HCT116 (cell line): ENCODE results near the gene ARHGAP10. TPM values are rescaled to one million over a fixed set of nuclear protein-coding genes. Genes with fewer than 3 reads are reported as not detected.

ENCODE experiments used
- ATAC-seq: fragments of 200-7000 bp; cut with Tn5 transposase; 2 replicates; pipeline ENCODE4 v1.9.1; 2020; ENCODE audit warnings: mild to moderate bottlenecking, moderate library complexity
- BruUV-seq: library from RNA; stranded (reverse); fragments of 400-500 nt; replicated peaks from 2 replicates; lab custom pipeline; 2021; lab: Mats Ljungman, UMichigan
- CTCF ChIA-PET: fragments of 300-600 bp; sonication (Branson Sonifier 250); formaldehyde crosslinking; loops from one replicate; lab custom pipeline; 2021; ENCODE audit warnings: antibody characterized with exemption; lab: Charles Lee
- POLR2A ChIA-PET: fragments of 300-600, 350-600 bp; sonication (Branson Sonifier 250); formaldehyde crosslinking; loops from one replicate; lab custom pipeline; 2021; ENCODE audit warnings: antibody characterized with exemption; lab: Charles Lee
- RAD21 ChIA-PET, 2 experiments: fragments of 300-600 bp; sonication (Branson Sonifier 250); formaldehyde crosslinking; loops; one replicate each; lab custom pipeline; 2023; ENCODE audit warnings: low total read pairs in 2 of 2; ENCODE audit not compliant: uncharacterized antibody in 2 of 2, unreplicated experiment in 2 of 2, low non-redundant PET in 1 of 2; lab: Charles Lee
- DNase-seq: peaks from one replicate; pipeline ENCODE4 v3.0.0-alpha.2; 2010; ENCODE audit warnings: low read depth, low spot score
- H2AFZ ChIP-seq: fragments of 200-600 bp; shearing (Covaris generic), sonication (generic); 2 replicates; pipeline ENCODE4 v1.6.1; 2017; ENCODE audit warnings: low read depth, mixed run types, mixed read lengths, antibody characterized with exemption, low read length; ENCODE audit not compliant: poor library complexity, severe bottlenecking
- H3K27ac ChIP-seq: 2 replicates; pipeline ENCODE4 v1.5.1; 2012; ENCODE audit warnings: low read depth, low read length
- H3K27me3 ChIP-seq: fragments of 200-600 bp; sonication (generic); 2 replicates; pipeline ENCODE4 v1.6.1; 2016; ENCODE audit warnings: mixed run types, low read length, mixed read lengths; ENCODE audit not compliant: insufficient read depth
- H3K36me3 ChIP-seq, 2 experiments: fragments of 200-500 bp in 1 of 2; fragments of 200-600 bp in 1 of 2; sonication (Bioruptor generic) in 1 of 2; sonication (generic) in 1 of 2; 2 replicates each; pipeline versions ENCODE4 v1.5.1 to v1.6.1; 2014 to 2016; ENCODE audit warnings: low read length in 2 of 2, inconsistent platforms in 1 of 2, mixed read lengths in 1 of 2, mixed run types in 1 of 2; ENCODE audit not compliant: insufficient read depth in 2 of 2, control insufficient read depth in 1 of 2
- H3K4me1 ChIP-seq, 2 experiments: fragments of 200-600 bp in 1 of 2; sonication (generic) in 1 of 2; 2 replicates each; pipeline versions ENCODE4 v1.5.1 to v1.6.1; 2012 to 2017; ENCODE audit warnings: low read length in 2 of 2, inconsistent platforms in 1 of 2, mild to moderate bottlenecking in 1 of 2, mixed read lengths in 1 of 2, mixed run types in 1 of 2, moderate library complexity in 1 of 2; ENCODE audit not compliant: insufficient read depth in 2 of 2, control insufficient read depth in 1 of 2
- H3K4me2 ChIP-seq: fragments of 200-600 bp; sonication (generic); 2 replicates; pipeline ENCODE4 v1.6.1; 2017; ENCODE audit warnings: mixed run types, low read length, mixed read lengths
- H3K4me3 ChIP-seq, 2 experiments: fragments of 200-600 bp in 1 of 2; sonication (generic) in 1 of 2; replicated peaks in 1 of 2; 2 replicates each; pipeline ENCODE4 v1.5.1; 2011 to 2016; ENCODE audit warnings: low read length in 2 of 2, control low read depth in 1 of 2, low read depth in 1 of 2, mild to moderate bottlenecking in 1 of 2, mixed read lengths in 1 of 2, mixed run types in 1 of 2
- H3K79me2 ChIP-seq: fragments of 200-600 bp; sonication (generic); 2 replicates; pipeline ENCODE4 v1.6.1; 2017; ENCODE audit warnings: mild to moderate bottlenecking, mixed run types, low read length, moderate library complexity, mixed read lengths; ENCODE audit not compliant: insufficient read depth
- H3K9ac ChIP-seq: fragments of 200-600 bp; sonication (generic); 2 replicates; pipeline ENCODE4 v1.6.1; 2016; ENCODE audit warnings: low read length, mixed read lengths
- H3K9me2 ChIP-seq: fragments of 200-600 bp; sonication (generic), shearing (Covaris generic); 2 replicates; pipeline ENCODE4 v1.6.1; 2017; ENCODE audit warnings: mixed run types, mild to moderate bottlenecking, moderate library complexity; ENCODE audit not compliant: insufficient read depth
- H3K9me3 ChIP-seq, 2 experiments: fragments of 200-500 bp in 1 of 2; fragments of 200-600 bp in 1 of 2; sonication (Bioruptor generic) in 1 of 2; sonication (generic) in 1 of 2; 2 replicates each; pipeline ENCODE4 v1.6.1; 2014 to 2017; ENCODE audit warnings: low read length in 2 of 2, mixed read lengths in 2 of 2, inconsistent platforms in 1 of 2, low read depth in 1 of 2, mild to moderate bottlenecking in 1 of 2, mixed run types in 1 of 2, moderate library complexity in 1 of 2; ENCODE audit not compliant: control insufficient read depth in 1 of 2, insufficient read depth in 1 of 2
- H4K20me1 ChIP-seq: fragments of 200-600 bp; sonication (generic), shearing (Covaris generic); 2 replicates; pipeline ENCODE4 v1.6.1; 2017; ENCODE audit warnings: mixed run types, mild to moderate bottlenecking, moderate library complexity; ENCODE audit not compliant: insufficient read depth
- CEBPB ChIP-seq: IDR thresholded peaks from 2 replicates; pipeline ENCODE4 v1.6.1; 2012; ENCODE audit warnings: low read depth
- ELF1 ChIP-seq: IDR thresholded peaks from 2 replicates; pipeline ENCODE4 v1.6.1; 2012; ENCODE audit warnings: low read depth, borderline replicate concordance
- EZH2 ChIP-seq: fragments of 200-600 bp; sonication (generic); IDR thresholded peaks from 2 replicates; pipeline ENCODE4 v1.6.1; 2017; ENCODE audit warnings: antibody characterized with exemption, mixed run types
- EZH2phosphoT487 ChIP-seq: fragments of 200-600 bp; IDR thresholded peaks from 2 replicates; pipeline ENCODE4 v1.6.1; 2018; ENCODE audit warnings: antibody characterized with exemption, borderline replicate concordance
- FOSL1 ChIP-seq: IDR thresholded peaks from 2 replicates; pipeline ENCODE4 v1.6.1; 2012; ENCODE audit warnings: low read depth
- POLR2A ChIP-seq: IDR thresholded peaks from 2 replicates; pipeline ENCODE4 v1.7.0; 2011; ENCODE audit warnings: borderline replicate concordance; ENCODE audit not compliant: insufficient read depth, insufficient read length; ENCODE audit errors: extremely low read depth
- POLR2AphosphoS5 ChIP-seq: IDR thresholded peaks from 2 replicates; pipeline ENCODE4 v1.6.1; 2011; ENCODE audit warnings: mild to moderate bottlenecking, low read depth, low read length, moderate library complexity
- REST ChIP-seq: IDR thresholded peaks from 2 replicates; pipeline ENCODE4 v1.6.1; 2012; ENCODE audit warnings: low read depth
- SIN3A ChIP-seq: IDR thresholded peaks from 2 replicates; pipeline ENCODE4 v1.6.1; 2012; ENCODE audit warnings: low read depth
- SP1 ChIP-seq: IDR thresholded peaks from 2 replicates; pipeline ENCODE4 v1.6.1; 2012; ENCODE audit warnings: low read depth
- TCF7L2 ChIP-seq: IDR thresholded peaks from 2 replicates; pipeline ENCODE4 v1.7.0; 2011; ENCODE audit warnings: borderline replicate concordance, inconsistent platforms; ENCODE audit not compliant: insufficient read depth, insufficient read length; ENCODE audit errors: extremely low read depth
- YY1 ChIP-seq: IDR thresholded peaks from 2 replicates; pipeline ENCODE4 v1.6.1; 2011; ENCODE audit warnings: low read length, low read depth, moderate library complexity, mild to moderate bottlenecking; ENCODE audit not compliant: insufficient replicate concordance; ENCODE audit errors: extremely low read depth
- ZBTB33 ChIP-seq: IDR thresholded peaks from 2 replicates; pipeline ENCODE4 v1.6.1; 2011; ENCODE audit warnings: mild to moderate bottlenecking, low read length, moderate library complexity; ENCODE audit not compliant: insufficient replicate concordance; ENCODE audit errors: extremely low read depth
- ZNF274 ChIP-seq: fragments of 200-500 bp; sonication (Bioruptor generic); IDR thresholded peaks from 2 replicates; pipeline ENCODE4 v1.6.1; 2014; ENCODE audit warnings: mild to moderate bottlenecking, low read depth, low read length, inconsistent platforms
- intact Hi-C: fragments of 100-400 bp; cut with micrococcal nuclease; formaldehyde crosslinking; loops from 2 replicates; pipeline ENCODE4 v1.10.0; 2022
- total RNA-seq: library from RNA; stranded (reverse); gene quantifications from one replicate; pipeline ENCODE4 v1.2.1, GENCODE V29; 2021; ENCODE audit not compliant: unreplicated experiment
- TF ChIP-seq, protein P1 (sequence below), 3 experiments: fragments of 200-600 bp in 1 of 3; sonication (generic) in 1 of 3; IDR thresholded peaks in 2 of 3; conservative IDR thresholded peaks in 1 of 3; 2 replicates each; pipeline ENCODE4 v1.5.1; 2012 to 2017; ENCODE audit warnings: low read depth in 2 of 3, low read length in 2 of 3, antibody characterized with exemption in 1 of 3, borderline replicate concordance in 1 of 3, control low read depth in 1 of 3, mild to moderate bottlenecking in 1 of 3, mixed read lengths in 1 of 3, mixed run types in 1 of 3, moderate library complexity in 1 of 3; ENCODE audit not compliant: insufficient read depth in 1 of 3

The ARHGAP10 gene
- total RNA-seq, 1 experiment from 2014 or later: 24.7 TPM

- no peak for ATAC-seq
- Histone ChIP-seq H3K79me2 (no peaks in the 10 kb centered on the region), H4K20me1 (no peaks in the 10 kb centered on the region), H3K9ac (no peak overlapping the region)
- ChIA-PET CTCF (no interaction called here), POLR2A (no interaction called here)
- intact Hi-C loops: loop anchor here (10.0 kb wide), 2 partner anchors 1085 to 1335 kb away; no protein-coding TSS in a partner anchor
- TF ChIP-seq YY1: no peak
- TF ChIP-seq EZH2phosphoT487: no peak
- TF ChIP-seq POLR2A: no peak
- no peak for TF ChIP-seq ZNF274
- no peak for TF ChIP-seq ZBTB33
- no peak for TF ChIP-seq CEBPB
- TF ChIP-seq TCF7L2: no peak
- TF ChIP-seq EZH2: no peak
- TF ChIP-seq, protein P1, sequence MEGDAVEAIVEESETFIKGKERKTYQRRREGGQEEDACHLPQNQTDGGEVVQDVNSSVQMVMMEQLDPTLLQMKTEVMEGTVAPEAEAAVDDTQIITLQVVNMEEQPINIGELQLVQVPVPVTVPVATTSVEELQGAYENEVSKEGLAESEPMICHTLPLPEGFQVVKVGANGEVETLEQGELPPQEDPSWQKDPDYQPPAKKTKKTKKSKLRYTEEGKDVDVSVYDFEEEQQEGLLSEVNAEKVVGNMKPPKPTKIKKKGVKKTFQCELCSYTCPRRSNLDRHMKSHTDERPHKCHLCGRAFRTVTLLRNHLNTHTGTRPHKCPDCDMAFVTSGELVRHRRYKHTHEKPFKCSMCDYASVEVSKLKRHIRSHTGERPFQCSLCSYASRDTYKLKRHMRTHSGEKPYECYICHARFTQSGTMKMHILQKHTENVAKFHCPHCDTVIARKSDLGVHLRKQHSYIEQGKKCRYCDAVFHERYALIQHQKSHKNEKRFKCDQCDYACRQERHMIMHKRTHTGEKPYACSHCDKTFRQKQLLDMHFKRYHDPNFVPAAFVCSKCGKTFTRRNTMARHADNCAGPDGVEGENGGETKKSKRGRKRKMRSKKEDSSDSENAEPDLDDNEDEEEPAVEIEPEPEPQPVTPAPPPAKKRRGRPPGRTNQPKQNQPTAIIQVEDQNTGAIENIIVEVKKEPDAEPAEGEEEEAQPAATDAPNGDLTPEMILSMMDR (IDR thresholded peaks at IDR 0.05 in 2 of 3, conservative IDR thresholded peaks at IDR 0.05 in 1 of 3; ENCODE audit: borderline replicate concordance in 1 of 3, insufficient read depth in 1 of 3, low read depth in 2 of 3, low read length in 2 of 3): no peak
- no peak for TF ChIP-seq POLR2AphosphoS5
- TF ChIP-seq REST: no peak
- TF ChIP-seq ELF1: no peak
- no peak for TF ChIP-seq SP1
- TF ChIP-seq SIN3A: no peak
- TF ChIP-seq FOSL1: no peak
- TF ChIP-seq, all 23 proteins: peak for 0
- Histone ChIP-seq H3K9me3 (no peaks in the 10 kb centered on the region), H3K4me1 (no peaks in the 10 kb centered on the region), H3K4me3 (no peak overlapping the region), H3K27ac (no peak overlapping the region), H3K36me3 (no peaks in the 10 kb centered on the region), H3K4me2 (no peak overlapping the region), H3K27me3 (no peaks in the 10 kb centered on the region), H3K9me2 (no peaks in the 10 kb centered on the region), H2AFZ (no peak overlapping the region)
- DNase-seq: no peak
- BruUV-seq: no TSS peak
- RAD21 ChIA-PET: no interaction called here
Observed at GRCh38 chr4:147929746-147930145, 197.9 kb downstream of the ARHGAP10 start.
